Prostate gland (tissue), 2 donors: ENCODE results near the gene WDR82.

Experiments
- POLR2AphosphoS5 ChIP-seq: sonication (generic); formaldehyde crosslinking; IDR thresholded peaks from one replicate; pipeline ENCODE4 v1.6.1; 2017; ENCODE audit warnings: antibody characterized with exemption
- TF ChIP-seq, protein P1 (sequence below), 4 experiments: fragments of 200-600 bp in 2 of 4; fragments of 450-650 bp in 2 of 4; sonication (generic) in 2 of 4; IDR thresholded peaks; 1 replicate in 3 of 4; 2 replicates in 1 of 4; pipeline ENCODE4 v1.5.1; 2016 to 2019; ENCODE audit warnings: antibody characterized with exemption in 4 of 4, mild to moderate bottlenecking in 2 of 4, moderate library complexity in 2 of 4

DNA sequence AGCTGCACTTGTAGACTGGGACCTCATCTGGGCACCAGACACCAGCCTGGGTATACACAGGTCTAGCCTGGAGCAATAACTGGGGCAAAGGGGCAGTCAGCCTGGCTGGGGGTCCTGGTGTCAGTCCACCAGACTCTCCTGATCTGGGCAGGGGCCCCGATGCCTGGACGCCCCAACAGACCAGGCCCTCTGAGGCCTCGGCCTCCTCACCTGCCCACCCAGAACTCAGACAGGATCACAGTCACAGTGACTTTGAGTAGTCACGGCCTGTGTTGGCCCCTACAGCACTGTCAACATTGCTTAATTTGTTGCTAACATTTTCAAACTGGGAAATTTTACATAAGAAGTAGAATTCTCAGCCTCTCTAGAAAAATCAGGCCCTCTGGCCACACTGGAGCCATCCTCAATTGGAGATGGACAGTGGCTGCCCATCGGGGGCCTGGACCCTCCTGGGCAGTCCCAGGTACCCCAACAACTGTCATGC is 45.3 kb downstream of the WDR82 start:
- TF ChIP-seq POLR2AphosphoS5, result no peak
- TF ChIP-seq, protein P1, sequence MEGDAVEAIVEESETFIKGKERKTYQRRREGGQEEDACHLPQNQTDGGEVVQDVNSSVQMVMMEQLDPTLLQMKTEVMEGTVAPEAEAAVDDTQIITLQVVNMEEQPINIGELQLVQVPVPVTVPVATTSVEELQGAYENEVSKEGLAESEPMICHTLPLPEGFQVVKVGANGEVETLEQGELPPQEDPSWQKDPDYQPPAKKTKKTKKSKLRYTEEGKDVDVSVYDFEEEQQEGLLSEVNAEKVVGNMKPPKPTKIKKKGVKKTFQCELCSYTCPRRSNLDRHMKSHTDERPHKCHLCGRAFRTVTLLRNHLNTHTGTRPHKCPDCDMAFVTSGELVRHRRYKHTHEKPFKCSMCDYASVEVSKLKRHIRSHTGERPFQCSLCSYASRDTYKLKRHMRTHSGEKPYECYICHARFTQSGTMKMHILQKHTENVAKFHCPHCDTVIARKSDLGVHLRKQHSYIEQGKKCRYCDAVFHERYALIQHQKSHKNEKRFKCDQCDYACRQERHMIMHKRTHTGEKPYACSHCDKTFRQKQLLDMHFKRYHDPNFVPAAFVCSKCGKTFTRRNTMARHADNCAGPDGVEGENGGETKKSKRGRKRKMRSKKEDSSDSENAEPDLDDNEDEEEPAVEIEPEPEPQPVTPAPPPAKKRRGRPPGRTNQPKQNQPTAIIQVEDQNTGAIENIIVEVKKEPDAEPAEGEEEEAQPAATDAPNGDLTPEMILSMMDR (IDR thresholded peaks at IDR 0.05), result no peak
